ENCODE results near the gene CCDC97.

DNA sequence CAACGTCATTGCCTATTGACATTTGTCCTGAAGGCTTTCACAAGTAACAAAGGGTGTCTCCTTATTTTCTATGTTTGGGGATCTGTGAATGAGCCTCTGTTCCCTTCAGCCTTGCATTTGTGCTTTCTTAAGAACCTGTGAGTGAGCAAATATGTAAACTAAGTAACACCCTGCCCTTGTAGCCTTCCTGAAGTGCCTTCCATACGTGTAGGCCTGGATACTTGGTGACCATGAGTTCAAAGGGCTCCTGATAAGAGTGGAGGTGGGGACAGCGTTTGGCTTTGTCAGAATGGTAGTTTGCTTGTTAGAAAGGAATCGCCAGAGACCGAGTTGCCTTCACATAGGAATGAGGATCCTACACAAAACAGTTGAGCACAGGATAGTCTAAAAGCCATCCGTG, 14.5 kb upstream of the CCDC97 start:
- TF ChIP-seq, protein P1, sequence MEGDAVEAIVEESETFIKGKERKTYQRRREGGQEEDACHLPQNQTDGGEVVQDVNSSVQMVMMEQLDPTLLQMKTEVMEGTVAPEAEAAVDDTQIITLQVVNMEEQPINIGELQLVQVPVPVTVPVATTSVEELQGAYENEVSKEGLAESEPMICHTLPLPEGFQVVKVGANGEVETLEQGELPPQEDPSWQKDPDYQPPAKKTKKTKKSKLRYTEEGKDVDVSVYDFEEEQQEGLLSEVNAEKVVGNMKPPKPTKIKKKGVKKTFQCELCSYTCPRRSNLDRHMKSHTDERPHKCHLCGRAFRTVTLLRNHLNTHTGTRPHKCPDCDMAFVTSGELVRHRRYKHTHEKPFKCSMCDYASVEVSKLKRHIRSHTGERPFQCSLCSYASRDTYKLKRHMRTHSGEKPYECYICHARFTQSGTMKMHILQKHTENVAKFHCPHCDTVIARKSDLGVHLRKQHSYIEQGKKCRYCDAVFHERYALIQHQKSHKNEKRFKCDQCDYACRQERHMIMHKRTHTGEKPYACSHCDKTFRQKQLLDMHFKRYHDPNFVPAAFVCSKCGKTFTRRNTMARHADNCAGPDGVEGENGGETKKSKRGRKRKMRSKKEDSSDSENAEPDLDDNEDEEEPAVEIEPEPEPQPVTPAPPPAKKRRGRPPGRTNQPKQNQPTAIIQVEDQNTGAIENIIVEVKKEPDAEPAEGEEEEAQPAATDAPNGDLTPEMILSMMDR (IDR thresholded peaks at IDR 0.05), result no peak
- no peak for TF ChIP-seq POLR2A (IDR thresholded peaks at IDR 0.05)
- no peak for TF ChIP-seq POLR2AphosphoS5 (IDR thresholded peaks at IDR 0.05; ENCODE audit: insufficient read depth in 1 of 2, low read depth in 1 of 2)
